ENCODE data around the gene TUBGCP3.

- TF ChIP-seq ZFP91 (CRISPR knock-in tag; IDR thresholded peaks at IDR 0.05) (no peak), ZNF707 (CRISPR knock-in tag; conservative IDR thresholded peaks at IDR 0.05) (no peak), THRA (IDR thresholded peaks at IDR 0.05) (no peak), ZFP36 (IDR thresholded peaks at IDR 0.05; ENCODE audit: low read depth, low read length, partially characterized antibody) (no peak), HDAC6 (IDR thresholded peaks at IDR 0.05; ENCODE audit: low read depth, low read length) (no peak), TAF1 (IDR thresholded peaks at IDR 0.05; ENCODE audit: control insufficient read depth, extremely low read depth, insufficient read depth, low read length, severe bottlenecking) (no peak), TGIF2 (CRISPR knock-in tag; IDR thresholded peaks at IDR 0.05) (no peak), BRF1 (IDR thresholded peaks at IDR 0.05; ENCODE audit: borderline replicate concordance, extremely low read depth, insufficient read length) (no peak), ZBTB11 (CRISPR knock-in tag; IDR thresholded peaks at IDR 0.05) (no peak), ZNF274 (IDR thresholded peaks at IDR 0.05; ENCODE audit: borderline replicate concordance, low read depth, low read length) (no peak), PCBP2 (IDR thresholded peaks at IDR 0.05; ENCODE audit: low read depth, low read length, poor library complexity, severe bottlenecking) (no peak)
- TF ChIP-seq, protein P1, sequence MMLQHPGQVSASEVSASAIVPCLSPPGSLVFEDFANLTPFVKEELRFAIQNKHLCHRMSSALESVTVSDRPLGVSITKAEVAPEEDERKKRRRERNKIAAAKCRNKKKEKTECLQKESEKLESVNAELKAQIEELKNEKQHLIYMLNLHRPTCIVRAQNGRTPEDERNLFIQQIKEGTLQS (IDR thresholded peaks at IDR 0.05): no peak
- TF ChIP-seq, protein P1 (CRISPR knock-in tag; conservative IDR thresholded peaks at IDR 0.05): no peak
- TF ChIP-seq, protein P2, sequence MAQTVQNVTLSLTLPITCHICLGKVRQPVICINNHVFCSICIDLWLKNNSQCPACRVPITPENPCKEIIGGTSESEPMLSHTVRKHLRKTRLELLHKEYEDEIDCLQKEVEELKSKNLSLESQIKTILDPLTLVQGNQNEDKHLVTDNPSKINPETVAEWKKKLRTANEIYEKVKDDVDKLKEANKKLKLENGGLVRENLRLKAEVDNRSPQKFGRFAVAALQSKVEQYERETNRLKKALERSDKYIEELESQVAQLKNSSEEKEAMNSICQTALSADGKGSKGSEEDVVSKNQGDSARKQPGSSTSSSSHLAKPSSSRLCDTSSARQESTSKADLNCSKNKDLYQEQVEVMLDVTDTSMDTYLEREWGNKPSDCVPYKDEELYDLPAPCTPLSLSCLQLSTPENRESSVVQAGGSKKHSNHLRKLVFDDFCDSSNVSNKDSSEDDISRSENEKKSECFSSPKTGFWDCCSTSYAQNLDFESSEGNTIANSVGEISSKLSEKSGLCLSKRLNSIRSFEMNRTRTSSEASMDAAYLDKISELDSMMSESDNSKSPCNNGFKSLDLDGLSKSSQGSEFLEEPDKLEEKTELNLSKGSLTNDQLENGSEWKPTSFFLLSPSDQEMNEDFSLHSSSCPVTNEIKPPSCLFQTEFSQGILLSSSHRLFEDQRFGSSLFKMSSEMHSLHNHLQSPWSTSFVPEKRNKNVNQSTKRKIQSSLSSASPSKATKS (CRISPR knock-in tag; IDR thresholded peaks at IDR 0.05): no peak
- TF ChIP-seq, protein P3, sequence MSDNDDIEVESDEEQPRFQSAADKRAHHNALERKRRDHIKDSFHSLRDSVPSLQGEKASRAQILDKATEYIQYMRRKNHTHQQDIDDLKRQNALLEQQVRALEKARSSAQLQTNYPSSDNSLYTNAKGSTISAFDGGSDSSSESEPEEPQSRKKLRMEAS (CRISPR knock-in tag; IDR thresholded peaks at IDR 0.05): no peak
These were observed 78.8 kb downstream of the TUBGCP3 start for GRCh38 chr13:112509190-112509589.
